AG09309 (cell line): Measurements from ENCODE around the gene DFFB.

Experiments used
- DNase-seq: peaks from one replicate; pipeline ENCODE4 v3.0.0-alpha.2; 2010; ENCODE audit warnings: low read depth
- H3K4me3 ChIP-seq: 2 replicates; pipeline ENCODE4 v1.5.1; 2011; ENCODE audit warnings: mild to moderate bottlenecking, low read depth, low read length, moderate library complexity; ENCODE audit not compliant: control insufficient read depth
- TF ChIP-seq, protein P1 (sequence below): IDR thresholded peaks from 2 replicates; pipeline ENCODE4 v1.5.1; 2011; ENCODE audit warnings: mild to moderate bottlenecking, low read depth, low read length, inconsistent platforms; ENCODE audit not compliant: insufficient read depth, control insufficient read depth; ENCODE audit errors: missing control alignments

The DFFB gene

DNA sequence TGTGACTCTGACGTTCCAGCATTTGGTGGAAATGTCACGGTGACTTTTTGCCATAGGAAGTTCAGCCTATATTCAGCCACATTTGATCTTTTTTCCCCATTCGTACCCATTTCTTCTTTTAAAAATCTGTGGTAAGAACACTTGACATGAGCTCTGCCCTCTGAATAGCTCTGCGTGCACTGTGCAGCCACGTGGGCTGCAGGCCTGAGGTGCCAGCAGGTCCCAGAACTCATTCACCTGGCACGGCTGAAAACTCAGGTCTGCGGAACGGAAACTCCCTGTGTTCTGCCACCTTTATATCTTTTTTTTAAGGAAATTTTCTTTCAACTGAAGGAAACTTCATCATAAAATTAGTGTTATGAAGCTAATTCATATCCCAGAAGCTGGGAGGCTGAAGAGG is 28.9 kb upstream of the DFFB start:
- H3K4me3 ChIP-seq: no peak overlapping the region
- DNase-seq: no peak
- TF ChIP-seq, protein P1, sequence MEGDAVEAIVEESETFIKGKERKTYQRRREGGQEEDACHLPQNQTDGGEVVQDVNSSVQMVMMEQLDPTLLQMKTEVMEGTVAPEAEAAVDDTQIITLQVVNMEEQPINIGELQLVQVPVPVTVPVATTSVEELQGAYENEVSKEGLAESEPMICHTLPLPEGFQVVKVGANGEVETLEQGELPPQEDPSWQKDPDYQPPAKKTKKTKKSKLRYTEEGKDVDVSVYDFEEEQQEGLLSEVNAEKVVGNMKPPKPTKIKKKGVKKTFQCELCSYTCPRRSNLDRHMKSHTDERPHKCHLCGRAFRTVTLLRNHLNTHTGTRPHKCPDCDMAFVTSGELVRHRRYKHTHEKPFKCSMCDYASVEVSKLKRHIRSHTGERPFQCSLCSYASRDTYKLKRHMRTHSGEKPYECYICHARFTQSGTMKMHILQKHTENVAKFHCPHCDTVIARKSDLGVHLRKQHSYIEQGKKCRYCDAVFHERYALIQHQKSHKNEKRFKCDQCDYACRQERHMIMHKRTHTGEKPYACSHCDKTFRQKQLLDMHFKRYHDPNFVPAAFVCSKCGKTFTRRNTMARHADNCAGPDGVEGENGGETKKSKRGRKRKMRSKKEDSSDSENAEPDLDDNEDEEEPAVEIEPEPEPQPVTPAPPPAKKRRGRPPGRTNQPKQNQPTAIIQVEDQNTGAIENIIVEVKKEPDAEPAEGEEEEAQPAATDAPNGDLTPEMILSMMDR: no peak

DNA sequence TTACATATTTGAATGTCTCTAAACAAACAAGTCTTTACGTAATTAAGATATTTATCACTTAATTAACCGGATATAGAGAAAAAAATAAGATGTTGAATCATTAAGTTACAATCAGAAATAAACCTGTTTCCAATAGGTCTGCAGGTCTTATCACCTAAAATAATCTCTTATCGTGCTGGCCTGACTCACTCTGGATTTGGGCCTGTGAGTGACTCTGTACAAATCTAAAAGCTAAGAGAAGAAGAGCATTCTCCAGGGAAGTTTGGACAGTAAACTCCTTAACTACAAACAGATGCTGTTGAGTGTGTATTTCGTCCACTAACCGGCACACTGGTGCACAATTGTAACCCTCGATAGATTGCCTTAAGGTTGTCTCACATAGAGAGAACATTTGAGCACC is 25.6 kb upstream of the DFFB start:
- TF ChIP-seq, protein P1: no peak
- no peak overlapping the region for H3K4me3 ChIP-seq
- DNase-seq: peak; percentile 18

DNA sequence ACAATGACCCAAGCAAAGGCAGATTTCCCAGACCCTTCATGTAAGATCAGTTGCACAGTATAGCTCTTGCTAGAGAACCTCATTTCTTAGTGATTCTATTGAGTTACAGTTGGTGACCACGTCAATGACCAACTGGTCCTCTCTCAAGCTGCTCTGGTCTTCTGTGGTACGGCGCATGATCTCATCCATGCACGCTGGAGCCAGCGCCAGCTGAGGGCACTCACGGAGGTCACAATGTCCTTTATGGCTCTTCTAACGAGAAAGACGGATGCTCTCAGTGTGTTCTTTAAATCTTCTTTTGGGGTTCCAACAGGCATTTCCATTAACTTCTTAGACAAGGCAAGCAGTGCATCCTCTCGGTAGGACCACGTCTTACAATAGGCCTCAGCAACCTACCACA is 22.6 kb upstream of the DFFB start:
- no peak for DNase-seq
- H3K4me3 ChIP-seq: no peak overlapping the region

DNA sequence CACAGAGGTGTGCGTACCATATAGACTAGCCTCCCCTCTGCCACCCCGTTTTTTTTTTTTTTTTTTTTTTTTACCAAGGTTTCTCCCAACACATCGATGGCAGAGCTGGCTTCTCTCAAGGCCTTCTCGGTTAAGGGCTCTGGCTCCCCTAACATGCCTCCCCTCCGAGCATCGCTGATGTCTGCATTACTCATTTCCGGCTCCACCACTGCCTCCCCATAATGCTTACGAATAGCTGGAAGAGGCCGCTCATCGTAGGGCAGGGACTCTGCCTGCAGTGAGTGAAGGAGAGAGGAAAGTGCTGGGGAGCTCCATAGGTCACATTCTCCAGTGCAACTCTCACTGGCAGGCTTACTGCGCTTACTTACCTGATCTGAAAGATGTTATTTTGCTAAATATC is 20.9 kb upstream of the DFFB start:
- no peak overlapping the region for H3K4me3 ChIP-seq
- no peak for DNase-seq
- TF ChIP-seq, protein P1: no peak

More for the DNA sequence above, 22.6 kb upstream of the DFFB start:
- TF ChIP-seq, protein P1: no peak

DNA sequence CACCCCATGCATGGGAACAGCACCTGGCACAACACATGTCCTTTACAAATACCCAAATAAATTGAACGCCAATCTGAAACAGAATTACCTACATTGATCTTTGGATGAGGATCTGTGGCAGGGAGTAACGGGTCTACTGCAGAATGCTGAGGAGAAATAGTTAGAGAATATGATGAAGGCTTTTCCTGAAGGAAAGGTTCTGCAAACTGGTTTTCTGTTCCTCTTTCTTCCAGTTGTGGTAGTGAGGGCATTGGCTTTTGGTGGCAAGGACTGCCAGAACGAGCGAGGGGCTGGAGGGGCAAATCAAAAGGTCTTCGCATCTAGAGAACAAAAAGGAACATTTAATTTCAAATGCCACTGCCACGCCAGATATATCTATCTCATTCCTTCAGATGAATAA is 20.1 kb upstream of the DFFB start:
- DNase-seq: no peak
- no peak overlapping the region for H3K4me3 ChIP-seq
- TF ChIP-seq, protein P1: no peak

DNA sequence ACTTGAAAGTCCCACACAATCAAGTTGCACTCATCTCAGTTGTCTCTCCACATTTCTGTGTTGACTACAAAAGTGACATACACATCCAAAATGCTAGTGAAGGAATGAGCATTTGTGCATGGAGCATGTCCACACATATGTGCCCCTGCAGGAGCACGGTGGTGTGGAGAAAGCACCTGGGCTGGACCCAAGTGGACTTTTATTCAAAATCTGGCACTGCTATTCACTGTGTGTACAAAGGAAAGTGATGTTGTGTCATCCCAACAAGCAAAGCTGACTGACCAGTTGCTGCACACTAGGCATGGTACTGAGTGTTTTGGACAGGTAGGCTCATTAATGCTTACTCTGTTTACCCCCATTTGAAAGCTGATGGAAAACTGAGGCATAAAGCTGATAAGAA is 19.6 kb upstream of the DFFB start:
- no peak for DNase-seq
- no peak overlapping the region for H3K4me3 ChIP-seq
- TF ChIP-seq, protein P1: no peak

DNA sequence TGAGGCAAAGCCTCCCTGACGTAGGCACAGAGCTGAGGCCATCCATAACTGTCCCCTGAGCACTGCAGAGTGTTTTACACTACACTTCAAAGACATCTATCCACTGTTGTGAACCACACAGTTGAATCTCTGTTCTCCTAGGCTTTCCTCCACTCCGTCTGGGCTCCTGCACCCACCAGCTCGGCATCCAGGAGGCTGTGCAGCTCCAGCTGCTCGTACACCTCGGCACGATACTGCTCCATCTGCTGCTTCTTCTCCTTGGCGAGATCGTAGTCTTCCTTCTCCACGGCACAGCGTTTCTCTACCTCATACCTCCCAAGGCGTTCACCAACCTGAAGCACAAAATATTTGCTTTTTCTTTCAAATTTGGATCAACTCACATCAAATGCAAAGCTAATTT is 18.5 kb upstream of the DFFB start:
- TF ChIP-seq, protein P1: no peak
- H3K4me3 ChIP-seq: no peak overlapping the region
- no peak for DNase-seq
